Glutamatergic neuron (in vitro differentiated cells): Measurements from ENCODE around the gene TRIAP1. TPM values are rescaled to one million over a fixed set of nuclear protein-coding genes. Genes with fewer than 3 reads are reported as not detected.
"Not testable (repeated sequence)": the region's sequence is repeated elsewhere in the genome, so short reads cannot be mapped to it uniquely, and the experiment has no call there.

Experiments used
- DNase-seq: peaks from one replicate; pipeline ENCODE4 v3.0.0; 2022
- H3K27ac Mint-ChIP-seq: one replicate; pipeline ENCODE4 v1.8.0; 2020; ENCODE audit warnings: mild to moderate bottlenecking, mixed read lengths, inconsistent platforms; ENCODE audit not compliant: unreplicated experiment
- H3K27me3 Mint-ChIP-seq: one replicate; pipeline ENCODE4 v1.8.0; 2020; ENCODE audit warnings: mild to moderate bottlenecking, moderate library complexity, mixed read lengths, inconsistent platforms; ENCODE audit not compliant: unreplicated experiment
- H3K36me3 Mint-ChIP-seq: one replicate; pipeline ENCODE4 v1.8.0; 2020; ENCODE audit warnings: mild to moderate bottlenecking, mixed read lengths, inconsistent platforms; ENCODE audit not compliant: unreplicated experiment
- H3K4me1 Mint-ChIP-seq: one replicate; pipeline ENCODE4 v1.8.0; 2020; ENCODE audit warnings: mild to moderate bottlenecking, low read depth, mixed read lengths, inconsistent platforms; ENCODE audit not compliant: unreplicated experiment
- H3K4me3 Mint-ChIP-seq: one replicate; pipeline ENCODE4 v1.8.0; 2020; ENCODE audit warnings: mild to moderate bottlenecking, mixed read lengths, inconsistent platforms; ENCODE audit not compliant: unreplicated experiment
- H3K9me3 Mint-ChIP-seq: one replicate; pipeline ENCODE4 v1.8.0; 2020; ENCODE audit warnings: mild to moderate bottlenecking, moderate library complexity, mixed read lengths, inconsistent platforms; ENCODE audit not compliant: unreplicated experiment
- CTCF ChIP-seq: fragments of 200-600 bp; sonication (generic); IDR thresholded peaks from one replicate; pipeline ENCODE4 v1.5.0; 2021; ENCODE audit not compliant: partially characterized antibody, unreplicated experiment
- total RNA-seq: library from RNA; stranded (reverse); fragmentation: NEBNext Ultra II Directional; extraction: Animal tissue kit (Norgen Biotek cat#: 25700); gene quantifications from one replicate; pipeline ENCODE4 v1.2.1, GENCODE V29; 2021; ENCODE audit not compliant: unreplicated experiment

The TRIAP1 gene
- total RNA-seq, 1 donor from 2014 or later: 25.2 TPM

- Mint-ChIP-seq H3K27me3 (peaks cover 8% of the 10 kb centered on the region), H3K36me3 (peaks cover 5% of the 10 kb centered on the region), H3K9me3 (peaks cover 5% of the 10 kb centered on the region), H3K4me1 (no peaks in the 10 kb centered on the region), H3K4me3 (no peak overlapping the region), H3K27ac (no peak overlapping the region)
- TF ChIP-seq CTCF: no peak
- no peak for DNase-seq
Observed at GRCh38 chr12:120489018-120489417, 42.8 kb upstream of the TRIAP1 start.

DNA sequence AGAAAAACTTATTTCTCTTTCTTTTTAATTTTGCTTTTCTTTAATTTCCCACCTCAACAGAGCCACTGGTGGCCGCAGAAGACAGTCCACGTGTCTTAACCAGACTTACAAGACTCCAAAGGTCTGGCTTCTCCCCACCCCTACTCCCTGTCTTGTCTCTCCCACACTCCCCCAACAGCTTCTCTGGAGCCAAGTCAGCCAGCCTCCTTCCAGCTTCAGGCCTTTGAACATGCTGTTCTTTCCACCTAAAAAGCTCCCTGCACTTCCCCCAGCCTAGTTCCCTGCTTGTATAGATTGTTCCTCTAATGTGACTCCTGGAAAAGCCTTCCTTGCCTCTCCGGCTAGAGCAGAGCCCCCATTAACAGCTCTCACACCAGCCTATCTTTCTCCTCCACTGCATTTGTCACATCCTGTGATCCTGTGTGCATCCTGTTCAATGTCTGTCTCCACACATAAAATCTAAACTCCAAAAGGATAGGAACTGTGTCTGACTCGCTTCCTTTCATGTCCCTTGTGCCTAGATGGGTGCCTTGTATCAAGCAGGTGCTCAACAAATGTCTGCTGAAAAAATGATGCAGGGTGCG lies 42.0 kb upstream of the TRIAP1 start:
- Mint-ChIP-seq H3K27me3 (peaks cover 8% of the 10 kb centered on the region), H3K36me3 (peaks cover 5% of the 10 kb centered on the region), H3K27ac (no peak overlapping the region), H3K9me3 (peaks cover 5% of the 10 kb centered on the region), H3K4me3 (no peak overlapping the region), H3K4me1 (no peaks in the 10 kb centered on the region)
- TF ChIP-seq CTCF: no peak
- no peak for DNase-seq

GRCh38 chr12:120487552-120487951 lies 41.4 kb upstream of the TRIAP1 start:
- not testable (repeated sequence) for H3K27me3 Mint-ChIP-seq, H3K4me3 Mint-ChIP-seq, DNase-seq, H3K27ac Mint-ChIP-seq, H3K36me3 Mint-ChIP-seq, H3K9me3 Mint-ChIP-seq, H3K4me1 Mint-ChIP-seq

DNA sequence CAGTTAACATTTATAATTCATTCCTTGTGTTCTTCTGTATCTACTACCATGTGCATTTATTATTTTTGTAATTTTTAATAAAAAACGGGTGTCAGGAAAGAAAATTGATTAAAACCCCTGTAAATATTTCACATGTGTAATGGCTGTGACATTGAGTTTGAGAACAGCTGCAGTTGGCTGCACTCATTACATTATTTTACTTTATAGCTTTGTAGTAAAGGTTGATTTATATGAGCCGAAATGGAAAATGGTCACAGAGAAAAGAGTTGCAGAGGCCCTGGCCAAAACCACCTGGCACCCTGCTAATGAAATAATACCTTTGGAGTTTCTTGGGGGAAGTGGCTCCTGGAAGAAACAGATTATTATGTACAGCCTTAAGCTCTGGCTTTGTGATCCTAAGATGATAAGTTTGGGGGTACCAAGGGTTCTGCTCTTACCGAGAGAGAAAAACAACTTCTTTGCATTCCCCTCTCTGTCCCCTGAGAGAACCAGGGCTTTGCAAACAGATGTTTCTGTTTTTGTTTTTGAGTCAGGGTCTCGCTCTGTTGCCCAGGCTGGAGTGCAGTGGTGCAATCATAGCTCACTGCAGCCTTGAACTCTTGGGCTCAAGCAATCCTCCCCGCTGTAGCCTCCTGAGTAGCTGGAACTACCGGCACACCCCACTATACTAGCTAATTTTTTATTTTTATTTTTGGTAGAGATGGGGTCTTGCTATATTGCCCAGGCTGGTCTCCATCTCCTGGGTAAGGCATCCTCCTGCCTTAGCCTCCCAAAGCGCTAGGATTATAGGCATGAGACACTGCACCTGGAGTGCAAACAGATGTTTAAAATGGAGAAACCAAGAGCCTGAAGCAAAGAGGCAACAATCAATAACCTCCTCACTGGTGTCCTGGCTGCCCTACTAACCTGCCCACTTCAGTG lies 40.0 kb upstream of the TRIAP1 start:
- H3K27me3 Mint-ChIP-seq: peaks cover 7% of the 10 kb centered on the region
- no peak for TF ChIP-seq CTCF
- DNase-seq: no peak
- no peak overlapping the region for H3K27ac Mint-ChIP-seq
- H3K4me3 Mint-ChIP-seq: no peak overlapping the region
- peaks cover 5% of the 10 kb centered on the region for H3K36me3 Mint-ChIP-seq
- peaks cover 5% of the 10 kb centered on the region for H3K9me3 Mint-ChIP-seq
- H3K4me1 Mint-ChIP-seq: no peaks in the 10 kb centered on the region

DNA sequence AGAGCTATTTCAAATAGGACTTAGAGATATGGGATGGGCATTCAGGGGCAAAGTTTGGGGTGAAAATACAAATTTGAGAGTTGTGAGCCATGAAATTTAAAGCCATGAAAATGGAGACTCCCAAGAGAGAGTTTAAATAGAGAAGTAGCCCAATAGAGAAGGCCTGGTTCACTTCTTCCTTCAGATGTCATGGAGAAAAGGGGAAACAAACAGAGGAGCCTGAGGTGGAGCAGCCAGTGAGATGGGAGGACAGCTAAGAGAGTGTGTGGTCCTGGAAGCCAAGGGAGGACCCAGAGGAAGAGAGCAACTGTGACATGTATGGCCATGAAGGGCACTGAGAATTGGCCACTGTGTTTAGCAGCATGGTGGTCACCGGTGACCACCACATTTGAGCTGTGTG lies 37.4 kb upstream of the TRIAP1 start:
- DNase-seq: no peak
- no peak overlapping the region for H3K4me3 Mint-ChIP-seq
- peaks cover 5% of the 10 kb centered on the region for H3K27me3 Mint-ChIP-seq
- H3K9me3 Mint-ChIP-seq: no peaks in the 10 kb centered on the region
- H3K27ac Mint-ChIP-seq: no peak overlapping the region
- H3K4me1 Mint-ChIP-seq: peaks cover 7% of the 10 kb centered on the region
- TF ChIP-seq CTCF: no peak
- H3K36me3 Mint-ChIP-seq: no peaks in the 10 kb centered on the region
